CD4-positive, CD25-positive, alpha-beta regulatory T cell (primary cell): ENCODE data around the gene ZNF516. TPM values are rescaled to one million over a fixed set of nuclear protein-coding genes. Genes with fewer than 3 reads are reported as not detected.

Experiments
- ATAC-seq, 2 donors: fragments of 150-1000 bp; cut with Tn5 transposase; one replicate each; pipeline ENCODE4 v1.10.0; 2021; ENCODE audit warnings: low read depth in 2 of 2, moderate number of reproducible peaks in 2 of 2, moderate library complexity in 1 of 2
- DNase-seq, 3 donors: peaks; one replicate each; pipeline versions ENCODE4 v3.0.0 to v3.0.0-alpha.2; 2012 to 2022; ENCODE audit warnings: mixed read lengths in 1 of 3
- H3K27ac ChIP-seq: one replicate; pipeline ENCODE4 v1.7.0; 2013; ENCODE audit warnings: mild to moderate bottlenecking, low read length; ENCODE audit not compliant: insufficient read depth, poor library complexity, severe bottlenecking
- H3K27me3 ChIP-seq: one replicate; pipeline ENCODE4 v1.7.0; 2013; ENCODE audit warnings: low read length; ENCODE audit not compliant: control insufficient read depth, insufficient read depth
- H3K36me3 ChIP-seq: one replicate; pipeline ENCODE4 v1.7.0; 2013; ENCODE audit warnings: mild to moderate bottlenecking, low read length, moderate library complexity; ENCODE audit not compliant: control insufficient read depth, insufficient read depth
- H3K4me1 ChIP-seq: 2 replicates; pipeline ENCODE4 v1.7.0; 2013; ENCODE audit warnings: mild to moderate bottlenecking, low read length; ENCODE audit not compliant: insufficient read depth, control insufficient read depth, poor library complexity, severe bottlenecking
- H3K4me3 ChIP-seq: one replicate; pipeline ENCODE4 v1.7.0; 2013; ENCODE audit warnings: low read depth, mild to moderate bottlenecking, low read length, moderate library complexity
- H3K9me3 ChIP-seq, 2 experiments: 1 replicate in 1 of 2; 2 replicates in 1 of 2; pipeline ENCODE4 v1.7.0; 2013; ENCODE audit warnings: low read length in 2 of 2, mild to moderate bottlenecking in 1 of 2, moderate library complexity in 1 of 2; ENCODE audit not compliant: control insufficient read depth in 2 of 2
- H3K27ac Mint-ChIP-seq, 3 donors: one replicate each; pipeline ENCODE4 v1.8.0; 2020 to 2022; ENCODE audit warnings: mild to moderate bottlenecking in 3 of 3, mixed read lengths in 3 of 3, moderate library complexity in 2 of 3
- H3K27me3 Mint-ChIP-seq: one replicate; pipeline ENCODE4 v1.8.0; 2022; ENCODE audit warnings: mild to moderate bottlenecking, mixed read lengths
- H3K36me3 Mint-ChIP-seq: one replicate; pipeline ENCODE4 v1.8.0; 2020; ENCODE audit warnings: mixed read lengths
- H3K4me1 Mint-ChIP-seq, 4 donors: one replicate each; pipeline ENCODE4 v1.8.0; 2020 to 2022; ENCODE audit warnings: mixed read lengths in 4 of 4, mild to moderate bottlenecking in 1 of 4
- H3K4me3 Mint-ChIP-seq, 4 donors: one replicate each; pipeline ENCODE4 v1.8.0; 2020 to 2022; ENCODE audit warnings: mild to moderate bottlenecking in 4 of 4, mixed read lengths in 4 of 4, moderate library complexity in 3 of 4
- H3K9me3 Mint-ChIP-seq, 7 donors: one replicate each; pipeline ENCODE4 v1.8.0; 2020 to 2022; ENCODE audit warnings: mixed read lengths in 7 of 7, mild to moderate bottlenecking in 3 of 7, moderate library complexity in 2 of 7
- polyA plus RNA-seq, 4 donors: library from polyadenylated mRNA; unstranded; fragments of 300-500 nt; fragmentation: Illumina TruSeq; gene quantifications; one replicate each; pipeline ENCODE4 v1.2.3, GENCODE V29; 2021
- total RNA-seq: library from RNA; stranded (reverse); gene quantifications from one replicate; pipeline ENCODE4 v1.2.3, GENCODE V29; 2022

The ZNF516 gene
- total and polyA plus RNA-seq, 5 donors from 2014 or later, result 0.26 to 9.9 (median 0.57) TPM; not detected in 1

GRCh38 chr18:76314496-76314895, 180.5 kb downstream of the ZNF516 start:
- no peaks in the 10 kb centered on the region for H3K4me1 Mint-ChIP-seq
- H3K27ac Mint-ChIP-seq, result no peak overlapping the region
- H3K4me3 Mint-ChIP-seq, result no peak overlapping the region
- H3K4me1 ChIP-seq, result no peaks in the 10 kb centered on the region
- no peaks in the 10 kb centered on the region for H3K36me3 Mint-ChIP-seq
- no peaks in the 10 kb centered on the region for H3K36me3 ChIP-seq
- H3K9me3 Mint-ChIP-seq, result no peaks in the 10 kb centered on the region
- ATAC-seq (no peak), DNase-seq (no peak)
- H3K4me3 ChIP-seq, result no peak overlapping the region
- no peaks in the 10 kb centered on the region for H3K9me3 ChIP-seq
- H3K27ac ChIP-seq, result no peak overlapping the region
- H3K27me3 ChIP-seq, result no peaks in the 10 kb centered on the region
- H3K27me3 Mint-ChIP-seq, result peaks cover 9% of the 10 kb centered on the region

GRCh38 chr18:76314015-76314414, 181.0 kb downstream of the ZNF516 start:
- Mint-ChIP-seq H3K9me3 (no peaks in the 10 kb centered on the region), H3K27ac (no peak overlapping the region), H3K4me3 (no peak overlapping the region), H3K36me3 (no peaks in the 10 kb centered on the region), H3K27me3 (peaks cover 9% of the 10 kb centered on the region), H3K4me1 (no peaks in the 10 kb centered on the region)
- H3K36me3 ChIP-seq, result no peaks in the 10 kb centered on the region
- H3K27ac ChIP-seq, result no peak overlapping the region
- H3K4me1 ChIP-seq, result no peaks in the 10 kb centered on the region
- H3K9me3 ChIP-seq, result no peaks in the 10 kb centered on the region
- H3K4me3 ChIP-seq, result no peak overlapping the region
- DNase-seq (no peak), ATAC-seq (no peak)
- no peaks in the 10 kb centered on the region for H3K27me3 ChIP-seq
